GM12891 (cell line): ENCODE data around the gene ZNF592.

Source experiments
- PAX5 ChIP-seq: IDR thresholded peaks from 2 replicates; pipeline ENCODE4 v1.6.1; 2011; ENCODE audit warnings: low read length, moderate library complexity, mild to moderate bottlenecking; ENCODE audit not compliant: insufficient read depth, severe bottlenecking
- POLR2A ChIP-seq: IDR thresholded peaks from 2 replicates; pipeline ENCODE4 v1.6.1; 2011; ENCODE audit warnings: low read depth, low read length, control low read depth
- POLR2AphosphoS5 ChIP-seq: IDR thresholded peaks from 2 replicates; pipeline ENCODE4 v1.6.1; 2011; ENCODE audit warnings: low read depth, low read length, control low read depth
- SPI1 ChIP-seq: IDR thresholded peaks from 2 replicates; pipeline ENCODE4 v1.6.1; 2011; ENCODE audit warnings: low read depth, low read length, control low read depth

DNA sequence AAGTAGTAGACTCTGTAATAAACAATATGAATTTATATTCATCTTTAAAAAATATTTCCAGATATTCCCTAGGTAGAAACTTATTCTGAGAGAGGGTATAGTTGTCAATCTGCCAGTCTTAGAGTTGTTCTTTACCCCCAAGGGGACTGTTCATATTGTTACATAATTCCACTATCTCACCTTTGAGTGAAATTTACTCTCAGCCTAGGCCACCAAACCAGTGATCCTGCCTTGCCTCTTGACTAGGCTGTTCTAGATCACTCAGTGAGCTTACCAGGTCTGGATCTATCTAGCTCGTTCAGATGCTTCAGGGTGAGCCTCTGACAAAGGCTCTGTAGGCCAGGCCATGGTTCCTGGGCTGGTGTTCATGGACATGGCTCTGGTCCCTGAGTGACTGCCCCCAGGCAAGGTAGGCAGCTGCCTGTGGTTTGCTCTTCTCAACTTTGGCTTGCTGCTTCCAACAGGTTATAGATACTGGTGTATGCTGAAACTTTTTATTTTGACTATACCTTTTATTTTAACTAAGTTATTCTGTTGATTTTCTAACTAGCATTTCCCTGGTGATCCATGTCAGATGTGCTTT is 27.6 kb downstream of the ZNF592 start:
- TF ChIP-seq POLR2A (no peak), SPI1 (no peak), PAX5 (no peak), POLR2AphosphoS5 (no peak)
